ENCODE data around the gene CDKN2B.
A peak's percentile ranks its signal among the peaks of the same experiment; 100 is the strongest.

CDKN2B gene

DNA sequence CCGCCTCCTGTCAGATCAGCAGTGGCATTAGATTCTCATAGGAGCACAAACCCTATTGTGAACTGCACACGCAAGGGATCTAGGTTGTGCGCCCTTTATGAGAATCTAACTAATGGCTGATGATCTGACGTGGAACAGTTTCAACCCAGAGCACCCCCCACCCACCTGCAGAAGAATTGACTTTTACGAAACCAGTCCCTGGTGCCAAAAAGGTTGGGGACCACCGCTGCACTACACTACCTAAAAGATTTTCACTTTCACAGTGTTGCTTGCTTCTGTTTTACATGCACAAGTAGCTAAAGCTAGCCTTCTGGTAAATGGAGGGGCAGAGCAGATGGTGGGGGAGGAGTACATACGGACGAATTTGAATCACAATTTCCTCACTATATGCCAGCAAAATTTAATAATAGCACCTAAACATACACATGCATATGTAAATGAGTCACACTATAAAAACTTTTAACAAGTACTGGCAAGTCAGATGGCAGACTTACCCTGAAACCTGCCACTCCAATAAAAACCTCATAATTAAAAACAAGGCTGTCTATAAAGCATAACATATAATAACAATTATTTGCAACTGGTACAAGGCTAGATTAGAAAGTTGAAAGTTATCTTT lies 24.0 kb upstream of the CDKN2B start:
- no peak for DNase-seq

DNA sequence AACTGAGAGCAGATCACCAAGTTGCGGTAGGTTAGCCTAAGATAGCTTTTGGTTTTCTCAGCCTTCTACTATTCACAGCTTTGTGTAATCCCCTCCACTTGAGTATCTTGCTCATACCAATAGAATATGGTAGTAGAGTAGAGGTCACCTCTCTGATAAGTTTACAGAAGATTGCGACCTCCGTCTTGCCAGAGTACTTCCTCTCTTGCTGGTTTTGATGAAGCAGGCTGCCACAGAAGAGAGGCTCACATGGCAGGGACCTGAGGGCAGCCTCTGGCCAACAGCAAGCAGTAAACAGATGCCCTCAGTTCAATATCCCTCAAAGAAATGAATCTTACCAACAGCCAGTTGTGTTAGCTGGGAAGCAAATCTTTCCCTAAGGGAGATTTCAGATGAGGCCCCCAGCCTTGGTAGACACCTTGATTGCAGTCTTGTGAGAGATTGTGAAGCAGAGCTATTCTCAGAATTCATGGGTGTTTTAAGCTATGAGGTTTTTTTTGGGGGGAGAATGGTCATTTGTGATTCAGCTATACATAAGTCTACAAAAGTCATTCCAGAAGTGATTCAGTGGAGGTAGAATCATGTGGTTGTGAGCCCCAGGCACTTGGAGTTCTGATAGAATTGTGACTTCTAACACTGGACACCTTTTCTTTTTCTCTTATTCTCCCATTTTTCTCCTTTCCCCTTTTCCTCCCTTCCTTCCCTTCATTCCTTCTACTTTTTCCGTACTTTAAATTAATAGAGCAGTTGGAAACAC lies 22.7 kb upstream of the CDKN2B start:
- DNase-seq, result no peak

DNA sequence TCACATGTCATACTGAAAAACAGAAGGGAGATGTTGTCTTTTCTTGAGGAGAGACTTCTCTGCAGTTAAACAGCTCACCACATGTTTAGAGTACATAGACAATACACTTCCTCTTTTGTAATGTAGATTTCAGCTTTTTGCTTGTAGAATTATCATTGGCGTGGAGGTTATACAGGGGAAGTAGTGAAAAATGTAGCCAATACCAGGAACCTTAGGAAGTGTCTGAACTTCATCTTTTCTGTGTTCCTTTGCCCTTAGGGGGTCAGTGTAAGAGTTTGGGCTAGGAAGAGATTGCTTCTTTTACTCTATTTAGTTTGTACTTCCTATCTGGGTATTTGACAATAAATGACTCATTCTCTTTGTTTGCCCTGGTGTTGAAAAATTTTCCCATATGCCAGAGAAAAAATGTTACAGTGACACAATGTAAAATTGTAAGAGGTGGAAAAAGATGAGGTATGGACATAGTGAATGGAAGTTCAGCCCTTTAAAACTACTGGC lies 21.0 kb upstream of the CDKN2B start:
- DNase-seq, result no peak

DNA sequence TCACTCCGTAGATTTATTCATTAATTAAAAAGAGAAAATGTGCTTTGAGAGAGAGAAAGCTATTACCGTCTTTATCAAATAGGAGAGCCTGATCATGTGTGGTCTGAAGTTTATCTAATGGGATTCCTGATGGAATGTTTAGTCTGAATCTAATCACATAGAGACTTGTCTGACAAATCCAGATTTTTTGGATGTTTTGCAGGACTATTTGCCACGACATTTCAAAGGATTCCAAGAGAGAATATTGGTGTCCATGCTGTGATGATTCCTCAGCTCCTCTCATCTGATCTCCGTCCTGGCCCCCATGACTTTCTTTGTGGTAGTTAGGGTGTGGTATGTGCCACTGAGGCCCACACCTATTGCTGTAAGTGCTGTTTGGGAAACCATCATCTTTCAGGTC lies 20.1 kb upstream of the CDKN2B start:
- no peak for DNase-seq

DNA sequence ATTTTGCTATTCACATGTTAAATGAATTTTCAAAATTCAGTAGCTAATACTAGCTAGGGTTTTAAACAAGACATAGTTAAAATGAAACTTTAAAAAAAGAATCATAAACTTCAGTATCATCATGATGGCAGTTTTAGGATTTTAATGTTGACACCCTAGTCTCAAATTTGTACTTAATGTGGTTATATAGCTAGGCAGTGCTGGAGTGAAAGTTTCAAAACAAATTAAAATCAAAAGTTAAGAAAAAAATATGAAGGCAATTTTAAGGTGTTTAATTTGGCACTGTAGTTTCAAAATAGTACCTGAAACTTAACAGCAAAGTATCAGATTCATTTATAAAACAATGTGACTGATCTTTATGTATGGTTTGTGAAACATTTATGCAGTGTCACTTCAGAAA lies 19.3 kb upstream of the CDKN2B start:
- no peak for DNase-seq

DNA sequence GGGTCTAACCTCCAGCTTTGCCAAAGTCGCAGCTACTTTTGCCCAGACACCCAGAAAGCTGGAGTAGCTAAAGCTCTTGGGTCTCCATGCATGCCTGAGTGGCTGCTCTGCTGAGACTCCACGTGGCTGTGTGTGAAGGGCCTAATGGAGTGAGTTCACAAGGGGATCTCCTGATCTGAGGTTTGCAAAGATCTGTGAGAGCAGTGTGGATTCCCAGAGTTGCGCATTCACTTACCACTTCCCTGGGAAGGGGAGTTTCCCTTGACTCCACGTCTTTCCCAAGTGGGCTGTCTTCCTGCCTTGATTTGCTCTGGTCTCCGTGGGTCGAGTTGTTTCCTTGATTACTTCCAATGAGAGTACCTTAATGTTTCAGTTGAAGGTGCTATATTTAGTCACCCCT lies 17.6 kb upstream of the CDKN2B start:
- DNase-seq, result no peak

DNA sequence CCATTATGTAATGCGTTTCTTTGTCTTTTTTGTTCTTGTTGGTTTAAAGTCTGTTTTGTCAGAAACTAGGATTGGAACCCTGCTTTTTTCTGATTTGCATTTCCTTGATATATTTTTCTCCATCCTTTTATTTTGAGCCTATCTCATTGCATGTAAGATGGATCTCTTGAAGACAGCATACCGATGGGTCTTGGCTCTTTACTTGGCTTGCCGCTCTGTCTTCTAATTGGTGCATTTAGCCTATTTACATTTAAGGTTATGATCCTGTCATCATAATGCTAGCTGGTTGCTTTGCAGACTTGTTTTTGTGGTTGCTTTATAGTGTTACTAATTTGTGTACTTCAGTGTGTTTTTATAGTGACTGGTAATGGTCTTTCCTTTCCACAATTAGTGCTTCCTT lies 13.3 kb upstream of the CDKN2B start:
- no peak for DNase-seq

DNA sequence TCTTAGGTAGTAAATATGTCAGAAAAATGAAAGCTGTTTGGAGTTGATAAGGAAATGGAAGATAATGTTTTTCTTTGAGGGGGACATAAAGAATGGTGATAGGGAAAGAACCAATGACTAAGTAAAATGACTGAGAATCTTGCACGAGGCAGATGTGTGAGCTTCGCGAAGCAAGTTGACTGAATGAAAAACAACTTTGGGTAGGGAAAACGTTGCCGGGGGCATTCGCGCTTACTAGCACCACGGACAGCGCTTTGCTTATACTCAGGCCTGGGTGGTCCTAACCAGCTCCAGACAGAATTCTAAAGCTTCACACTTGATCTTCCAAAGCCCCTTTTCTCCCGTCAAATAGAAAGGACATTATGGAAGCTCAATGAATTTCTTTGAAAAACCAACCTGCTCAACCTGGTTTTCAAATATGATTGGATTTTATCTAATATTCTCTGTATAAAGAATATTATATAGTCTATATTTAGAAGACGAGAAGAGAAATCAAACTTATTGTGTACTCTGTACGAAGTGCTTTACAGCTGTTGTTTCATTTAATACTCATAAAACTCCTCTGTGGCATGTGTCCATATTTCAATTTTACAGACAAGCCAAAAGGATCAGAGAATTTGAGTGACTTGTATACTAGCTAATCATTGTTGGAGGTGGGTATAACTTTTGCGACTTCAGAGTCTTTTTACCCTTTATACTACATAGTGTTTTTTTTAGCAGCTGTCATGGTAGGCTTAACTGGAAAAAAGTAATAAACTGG lies 1.9 kb upstream of the CDKN2B start:
- no peak for DNase-seq

DNA sequence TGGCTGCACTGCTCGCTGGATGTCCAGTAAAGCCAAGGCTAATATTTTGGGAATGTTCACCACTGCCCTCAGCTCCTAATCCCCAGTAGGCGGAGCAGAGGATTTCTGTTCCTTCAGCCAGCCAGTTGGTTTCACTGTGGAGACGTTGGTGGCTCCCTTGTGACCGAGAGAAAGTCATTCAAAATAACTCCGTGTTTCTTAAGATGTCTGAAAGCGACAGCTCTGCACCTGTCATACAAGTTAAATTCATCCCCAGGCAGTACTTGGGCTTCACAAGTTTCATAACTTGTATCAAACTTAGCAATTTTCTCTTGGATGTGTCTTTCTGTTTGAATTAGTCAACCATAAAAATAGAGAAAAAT lies 382 bp upstream of the CDKN2B start:
- no peak for DNase-seq

DNA sequence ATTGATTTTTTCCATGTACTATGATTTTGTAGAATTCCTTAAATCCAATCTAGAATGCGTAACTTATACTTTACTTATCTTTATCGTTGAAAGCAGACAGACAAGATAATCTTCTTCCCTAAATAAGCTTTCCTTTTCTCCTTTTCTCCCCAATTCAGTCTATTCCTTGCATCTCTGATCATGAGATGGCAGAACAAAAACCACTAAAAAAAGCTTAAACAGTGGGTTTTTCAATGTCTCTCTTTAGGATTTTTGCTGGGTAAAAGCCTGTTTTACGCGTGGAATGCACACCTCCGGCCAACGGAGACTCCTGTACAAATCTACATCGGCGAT lies 755 bp downstream of the CDKN2B start:
- DNase-seq, result no peak

DNA sequence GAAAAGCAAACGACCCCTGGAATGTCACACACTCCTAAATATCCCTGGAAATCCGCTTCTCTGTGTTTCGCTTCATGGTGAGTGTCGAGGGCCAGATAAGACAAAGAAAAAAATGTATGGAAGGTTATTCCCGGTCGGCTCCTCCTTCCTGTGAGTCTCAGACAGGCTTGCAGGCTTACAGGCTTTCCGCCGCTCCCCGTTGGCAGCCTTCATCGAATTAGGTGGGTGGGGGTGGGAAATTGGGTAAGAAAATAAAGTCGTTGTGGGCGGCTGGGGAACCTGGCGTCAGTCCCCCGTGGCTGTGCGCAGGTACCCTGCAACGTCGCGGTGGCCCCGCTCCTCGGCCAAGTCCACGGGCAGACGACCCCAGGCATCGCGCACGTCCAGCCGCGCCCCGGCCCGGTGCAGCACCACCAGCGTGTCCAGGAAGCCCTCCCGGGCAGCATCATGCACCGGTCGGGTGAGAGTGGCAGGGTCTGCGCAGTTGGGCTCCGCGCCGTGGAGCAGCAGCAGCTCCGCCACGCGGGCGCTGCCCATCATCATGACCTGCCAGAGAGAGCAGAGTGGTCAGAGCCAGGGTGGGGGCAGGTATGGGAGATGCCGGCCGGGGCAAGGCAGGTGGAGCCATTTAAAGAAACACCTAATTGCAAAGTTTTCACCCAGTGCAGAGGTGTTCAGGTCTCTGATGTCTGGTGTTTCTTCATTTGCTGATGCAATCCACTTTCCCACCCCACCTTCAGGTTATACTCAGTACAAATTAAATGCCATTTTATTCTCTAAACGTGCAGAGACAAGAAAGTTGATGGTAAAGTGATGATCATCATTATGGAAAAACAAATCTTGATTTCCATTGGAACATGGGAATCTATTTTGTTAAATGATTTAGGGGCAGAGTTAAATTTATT lies 3.2 kb downstream of the CDKN2B start:
- DNase-seq, result no peak

DNA sequence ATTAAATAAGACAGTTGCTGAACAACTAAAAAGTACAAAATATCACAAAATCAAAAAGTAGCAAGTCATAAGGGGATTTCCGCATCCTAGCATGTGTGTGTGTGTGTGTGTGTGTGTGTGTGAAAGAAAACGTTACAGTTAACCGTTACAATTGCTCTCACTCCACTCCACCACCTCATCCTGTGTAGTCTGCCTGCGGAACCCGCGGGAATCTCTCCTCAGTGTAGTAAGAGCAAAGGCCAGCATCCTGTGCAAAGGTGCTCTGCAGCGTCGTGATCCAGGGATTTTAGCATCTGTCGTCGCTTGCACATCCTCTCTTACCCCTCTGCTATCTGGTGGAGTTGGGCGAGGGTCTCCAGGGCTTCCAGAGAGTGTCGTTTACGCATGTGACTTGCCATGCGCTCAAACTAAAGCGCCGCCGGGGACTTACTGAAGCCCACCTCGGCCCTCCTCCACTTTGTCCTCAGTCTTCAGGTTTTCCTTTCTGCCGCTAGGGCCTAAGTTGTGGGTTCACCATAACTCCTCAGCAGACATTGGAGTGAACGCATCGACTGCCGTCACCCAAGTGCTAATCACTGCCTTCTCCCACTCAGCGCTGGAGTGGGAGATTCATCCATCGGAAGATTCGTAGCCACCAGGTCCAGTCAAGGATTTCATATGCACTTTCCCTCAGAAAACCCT lies 3.9 kb downstream of the CDKN2B start:
- DNase-seq, result no peak

DNA sequence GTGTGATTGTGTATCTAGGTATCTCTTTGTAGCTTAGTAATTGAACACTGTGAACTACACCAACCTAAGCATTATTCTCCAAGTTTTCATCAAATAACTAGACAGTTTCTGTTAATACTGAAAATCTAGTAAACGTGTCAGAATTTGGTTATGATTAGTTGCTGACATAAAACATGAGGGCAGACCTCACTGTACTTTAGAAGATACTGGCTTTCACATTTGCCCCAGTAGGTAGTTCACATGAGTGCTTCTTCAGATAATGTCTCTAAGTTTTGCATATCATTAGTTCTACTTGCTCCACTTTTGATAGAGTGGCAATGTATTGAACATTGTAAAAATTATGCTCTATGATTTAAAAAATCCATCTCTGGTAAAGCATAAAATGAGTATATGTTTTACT lies 7.1 kb downstream of the CDKN2B start:
- no peak for DNase-seq

DNA sequence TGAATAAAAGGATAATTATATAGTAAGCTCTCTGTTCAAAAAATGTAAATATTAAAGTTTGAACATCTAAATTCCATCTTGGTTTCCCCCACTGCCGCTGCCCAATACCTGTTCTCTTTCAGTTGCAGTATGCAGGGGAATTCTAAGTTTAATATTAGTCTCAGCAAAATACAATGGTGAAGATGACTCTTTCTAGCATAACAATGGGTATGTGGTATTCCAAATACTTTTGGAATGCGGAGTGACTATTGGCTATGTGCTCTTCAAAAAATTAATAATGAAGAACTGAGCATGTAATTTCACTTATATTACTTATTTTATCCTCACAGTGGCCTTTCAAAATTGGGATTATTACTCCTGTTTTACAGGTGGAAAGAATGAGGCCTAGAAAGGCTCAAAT lies 11.1 kb downstream of the CDKN2B start:
- no peak for DNase-seq

DNA sequence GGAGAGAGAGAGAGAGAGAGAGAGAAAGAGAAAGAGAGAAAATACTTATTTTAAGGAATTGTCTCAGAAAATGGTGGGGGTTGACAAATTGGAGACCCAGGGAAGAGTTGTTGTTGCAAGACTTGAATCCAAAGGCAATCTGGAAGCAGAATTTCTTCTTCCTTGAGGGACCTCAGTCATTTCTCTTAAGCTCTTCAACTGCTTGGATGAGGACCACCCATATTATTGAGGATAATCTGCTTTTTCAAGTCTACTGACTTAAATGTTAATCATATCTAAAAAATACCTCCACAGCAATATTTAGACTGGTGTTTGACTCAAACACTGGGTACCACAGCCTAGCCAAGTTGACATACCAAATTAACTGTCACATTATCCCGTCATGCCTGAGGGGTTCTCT lies 11.6 kb downstream of the CDKN2B start:
- no peak for DNase-seq

DNA sequence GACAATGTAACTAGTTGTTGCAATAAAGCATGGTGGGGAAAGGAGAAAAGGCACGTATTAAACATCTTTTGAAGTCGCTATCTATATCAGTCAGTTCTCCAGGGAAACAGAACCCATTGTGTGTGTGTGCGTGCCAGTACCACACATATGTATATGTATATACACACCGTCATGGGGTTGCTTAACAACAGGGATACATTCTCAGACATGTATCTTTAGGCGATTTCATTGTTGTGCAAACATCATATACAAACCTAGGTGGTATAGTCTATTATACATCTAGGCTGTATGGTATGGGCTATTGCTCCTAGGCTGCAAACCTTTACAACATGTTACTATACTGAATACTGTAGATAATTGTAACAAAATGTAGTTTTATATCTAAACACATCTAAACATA lies 12.2 kb downstream of the CDKN2B start:
- DNase-seq, result no peak

DNA sequence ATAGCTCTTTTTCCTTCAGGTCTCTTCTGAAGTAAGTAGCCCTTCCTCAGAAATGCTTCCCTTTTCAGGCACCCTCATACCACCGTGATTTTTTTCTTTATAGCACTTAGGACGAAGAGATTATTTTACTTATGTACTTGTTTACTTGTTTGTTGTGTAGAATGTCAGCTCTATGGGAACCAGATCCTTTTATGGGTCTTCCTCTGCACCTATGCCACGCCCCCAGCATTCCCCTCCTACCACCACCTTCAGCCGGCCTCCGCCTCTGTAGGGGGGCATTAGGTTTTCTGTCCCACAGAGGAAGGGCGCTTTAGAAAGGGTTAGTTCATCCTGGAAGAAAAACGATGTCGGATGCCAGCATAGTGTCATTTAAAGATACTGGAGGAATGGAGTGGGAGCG lies 12.7 kb downstream of the CDKN2B start:
- no peak for DNase-seq

DNA sequence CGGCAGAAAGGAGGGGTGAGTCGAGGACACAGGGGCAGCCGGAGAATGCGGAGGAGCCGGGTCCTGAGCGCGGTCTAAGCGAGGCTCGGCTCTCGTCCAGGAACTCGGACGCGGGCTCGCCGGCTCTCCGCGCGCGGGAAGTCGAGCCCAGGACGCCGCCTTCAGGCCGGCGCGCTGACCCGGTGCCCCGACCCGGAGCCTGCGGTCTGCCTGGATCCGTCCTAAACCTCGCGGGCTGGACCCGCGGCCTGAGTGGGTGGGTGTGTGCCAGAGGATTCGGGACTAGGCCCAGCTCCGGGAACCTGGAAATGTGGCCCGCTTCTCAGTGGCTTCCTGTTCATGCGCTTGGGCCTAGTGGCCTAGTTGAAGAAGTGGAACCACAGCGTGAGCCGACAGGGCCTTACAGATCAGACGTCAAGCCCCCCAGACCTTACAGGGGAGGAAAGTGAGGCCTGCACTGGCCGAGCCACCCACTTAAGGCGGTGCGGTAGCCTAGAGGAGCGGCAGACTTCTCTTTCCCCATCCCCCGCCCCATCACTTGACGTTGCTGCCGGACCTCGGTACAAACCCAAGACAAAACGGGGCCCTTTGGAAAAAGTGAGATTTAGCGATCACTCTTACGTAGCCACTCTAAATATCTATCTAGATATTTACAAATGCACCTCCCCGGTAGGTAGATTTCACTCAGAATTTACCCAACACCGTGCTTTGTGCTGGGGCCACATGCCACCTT lies 13.3 kb downstream of the CDKN2B start:
- DNase-seq, result no peak

DNA sequence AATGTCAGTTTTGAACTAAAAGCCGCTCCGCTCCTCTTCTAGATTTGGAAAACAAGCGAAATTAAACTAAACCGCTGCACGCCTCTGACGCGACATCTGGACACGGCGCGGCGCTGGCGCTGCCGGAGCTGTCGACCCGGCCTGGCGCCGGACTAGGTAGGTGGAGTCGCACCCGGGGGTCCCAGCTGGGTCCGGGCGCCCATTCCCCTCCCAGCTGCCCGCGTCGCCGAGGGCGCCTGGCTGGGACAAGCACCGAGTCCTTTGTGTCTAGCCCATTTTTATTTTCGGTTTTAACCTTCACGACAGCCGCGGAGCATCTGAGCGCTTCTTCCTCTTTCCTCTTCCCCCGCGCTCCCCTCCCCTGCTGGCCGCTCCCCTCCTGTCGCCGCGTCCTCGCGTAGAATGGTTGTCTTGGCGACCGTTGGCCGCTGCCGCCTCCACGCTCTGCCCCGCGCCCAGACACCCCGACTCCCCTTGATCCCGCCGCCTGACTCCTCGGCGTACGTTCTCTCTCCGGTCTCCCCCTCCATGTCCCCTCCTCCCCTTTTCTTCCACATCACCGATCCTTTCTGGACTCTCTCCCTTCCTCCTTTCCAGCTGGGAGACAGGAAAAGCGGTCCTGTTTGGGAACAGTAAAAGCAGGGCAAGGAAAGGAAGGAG lies 14.0 kb downstream of the CDKN2B start:
- peak; percentile 73 for DNase-seq

DNA sequence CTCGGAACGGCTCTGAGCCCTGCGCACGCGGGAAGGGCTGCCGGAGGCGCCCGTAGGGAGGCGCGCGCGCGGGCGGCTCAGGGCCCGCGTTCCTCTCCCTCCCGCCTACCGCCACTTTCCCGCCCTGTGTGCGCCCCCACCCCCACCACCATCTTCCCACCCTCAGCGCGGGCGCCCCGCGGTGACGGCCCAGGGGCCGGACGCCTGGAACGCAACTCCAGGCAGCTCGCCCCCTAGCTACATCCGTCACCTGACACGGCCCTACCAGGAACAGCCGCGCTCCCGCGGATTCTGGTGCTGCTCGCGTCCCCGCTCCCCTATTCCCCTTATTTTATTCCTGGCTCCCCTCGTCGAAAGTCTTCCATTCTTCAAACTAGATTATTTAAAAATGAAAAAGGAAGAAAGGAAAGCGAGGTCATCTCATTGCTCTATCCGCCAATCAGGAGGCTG lies 14.5 kb downstream of the CDKN2B start, which contains the start of gene CDKN2B-AS1:
Gene CDKN2B-AS1, plus strand, starts transcription at position 236 of the 450 bp plus-strand sequence.
- DNase-seq, result peak; percentile 47
